C4-2B (cell line): ENCODE results near the gene MAGEC2.

ENCODE experiments used
- H3K27ac ChIP-seq: fragments of 450-650 bp; 2 replicates; pipeline ENCODE4 v1.5.1; 2017
- CTCF ChIP-seq: fragments of 450-650 bp; conservative IDR thresholded peaks from 2 replicates; pipeline ENCODE4 v1.5.1; 2017; ENCODE audit warnings: mild to moderate bottlenecking
- ZFX ChIP-seq: fragments of 450-650 bp; IDR thresholded peaks from 2 replicates; pipeline ENCODE4 v1.6.1; 2017

Gene MAGEC2

DNA sequence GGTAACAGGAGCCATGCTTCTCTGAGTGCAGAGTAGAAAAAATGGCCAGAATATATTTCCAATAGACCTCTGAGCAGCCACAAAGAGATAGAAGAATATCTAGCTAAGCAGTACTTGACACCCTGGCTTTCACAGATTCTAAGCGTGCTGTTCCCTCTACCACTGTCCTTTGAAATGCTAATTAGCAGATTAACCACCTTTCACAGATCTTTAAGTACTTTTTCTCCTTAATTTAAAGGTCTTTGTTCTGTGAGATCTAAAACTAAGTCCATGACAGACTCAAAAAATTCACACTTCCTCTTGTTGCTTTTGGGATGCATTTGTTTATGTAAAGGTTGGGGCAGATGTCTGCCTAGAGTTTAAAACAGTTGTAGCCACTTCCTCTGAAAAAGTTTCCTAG lies 28.3 kb upstream of the MAGEC2 start:
- no peak overlapping the region for H3K27ac ChIP-seq
- TF ChIP-seq CTCF (no peak), ZFX (no peak)

DNA sequence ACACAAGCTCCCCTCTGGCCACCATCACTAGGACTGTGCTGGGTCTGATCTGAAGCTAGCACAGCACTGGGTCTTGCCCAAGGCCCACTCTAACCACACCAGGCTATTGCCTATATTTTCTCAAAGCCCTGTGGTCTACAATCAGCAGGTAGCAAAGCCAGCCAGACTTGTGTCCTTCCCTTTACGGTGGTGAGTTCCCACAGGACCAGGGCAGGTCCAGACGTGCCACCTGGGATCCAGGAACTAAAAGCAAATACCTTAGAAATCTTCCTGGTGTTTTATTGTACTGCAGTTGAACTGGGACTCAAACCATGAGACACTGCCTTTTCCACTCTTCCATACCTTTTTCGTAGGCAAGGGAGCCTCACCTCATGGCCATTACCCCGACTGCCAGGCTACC lies 9.0 kb upstream of the MAGEC2 start:
- H3K27ac ChIP-seq, result no peak overlapping the region
- TF ChIP-seq CTCF (no peak), ZFX (no peak)

DNA sequence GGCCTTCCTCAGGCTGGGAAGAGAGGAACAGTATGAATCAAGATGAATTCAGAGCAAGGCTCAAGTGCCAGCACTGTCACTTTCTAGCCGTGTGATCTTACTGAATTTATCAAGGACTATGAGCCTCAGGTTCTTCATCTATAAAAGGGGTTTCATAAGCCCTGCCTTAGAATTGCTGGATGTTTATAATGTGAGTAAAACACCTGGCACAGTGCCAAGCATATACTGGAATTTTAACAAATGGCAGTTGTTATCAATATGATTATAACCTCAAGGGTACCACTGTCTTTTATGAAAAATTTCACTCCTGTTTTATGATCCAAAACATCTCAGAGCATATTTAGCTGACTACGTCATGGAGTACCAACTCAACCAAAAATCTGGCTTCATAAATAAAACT lies 4.0 kb downstream of the MAGEC2 start:
- no peak overlapping the region for H3K27ac ChIP-seq
- TF ChIP-seq ZFX, result no peak
- no peak for TF ChIP-seq CTCF

GRCh38 chrX:142186103-142186502 lies 19.0 kb downstream of the MAGEC2 start:
- no peak overlapping the region for H3K27ac ChIP-seq
- no peak for TF ChIP-seq ZFX
- TF ChIP-seq CTCF, result no peak

- TF ChIP-seq CTCF, result no peak
- no peak overlapping the region for H3K27ac ChIP-seq
These were observed 20.1 kb downstream of the MAGEC2 start for GRCh38 chrX:142184756-142185602.

- no peak for TF ChIP-seq ZFX
- no peak for TF ChIP-seq CTCF
These were observed 48.5 kb downstream of the MAGEC2 start for GRCh38 chrX:142156567-142156966.

More at GRCh38 chrX:142156567-142156966, 48.5 kb downstream of the MAGEC2 start:
- no peak overlapping the region for H3K27ac ChIP-seq
